ENCODE data around the gene KLHDC3. TPM values are rescaled to one million over a fixed set of nuclear protein-coding genes. Genes with fewer than 3 reads are reported as not detected.

KLHDC3 gene
- total and polyA plus RNA-seq, 9 of the 15 experiments (the other 6 are each of a cell fraction or from before 2014, with no cell fraction given) = 4.5 to 171 (median 107) TPM

GRCh38 chr6:42978839-42979522 lies 35.1 kb upstream of the KLHDC3 start, which contains the start of gene PEX6 (continued):
- TF ChIP-seq CHD7 (IDR thresholded peaks at IDR 0.05; ENCODE audit: low read depth, low read length) = no peak
- no peak; the same call in 1 of the 2 replicates for TF ChIP-seq ZNF511 (CRISPR knock-in tag; IDR thresholded peaks at IDR 0.05)
- TF ChIP-seq ID3 (CRISPR knock-in tag; IDR thresholded peaks at IDR 0.05) = no peak
- no peak for TF ChIP-seq ID3 (tag; IDR thresholded peaks at IDR 0.05)
- no peak for TF ChIP-seq EWSR1 (IDR thresholded peaks at IDR 0.05; ENCODE audit: borderline replicate concordance, low read depth, partially characterized antibody)
- peak; percentile 94 for TF ChIP-seq SUPT5H (IDR thresholded peaks at IDR 0.05)
- TF ChIP-seq ZNF512 (tag; IDR thresholded peaks at IDR 0.05) = no peak
- no peak for TF ChIP-seq CBFA2T2 (conservative IDR thresholded peaks at IDR 0.05)
- TF ChIP-seq ZNF134 (CRISPR knock-in tag; conservative IDR thresholded peaks at IDR 0.05) = no peak
- peak; percentile 51 for TF ChIP-seq SMARCB1 (IDR thresholded peaks at IDR 0.05; ENCODE audit: insufficient read length, low read depth)
- TF ChIP-seq TBP (optimal IDR thresholded peaks at IDR 0.05; ENCODE audit: low read depth, low read length) = peak; percentile 91
